Immature natural killer cell (primary cell): ENCODE data around the gene GPR173. TPM values are rescaled to one million over a fixed set of nuclear protein-coding genes. Genes with fewer than 3 reads are reported as not detected.

ENCODE experiments used
- DNase-seq, 3 donors: peaks; one replicate each; pipeline ENCODE4 v3.0.0; 2022; ENCODE audit warnings: mixed read lengths in 1 of 3
- H3K27ac Mint-ChIP-seq, 6 donors: one replicate each; pipeline ENCODE4 v1.8.0; 2020; ENCODE audit warnings: mixed read lengths in 6 of 6, mild to moderate bottlenecking in 5 of 6, inconsistent platforms in 4 of 6, moderate library complexity in 3 of 6
- H3K27me3 Mint-ChIP-seq, 3 donors: one replicate each; pipeline ENCODE4 v1.8.0; 2020 to 2021; ENCODE audit warnings: low read depth in 3 of 3, mild to moderate bottlenecking in 3 of 3, mixed read lengths in 3 of 3, moderate library complexity in 3 of 3, inconsistent platforms in 1 of 3
- H3K36me3 Mint-ChIP-seq, 3 donors: one replicate each; pipeline ENCODE4 v1.8.0; 2020; ENCODE audit warnings: mixed read lengths in 3 of 3, inconsistent platforms in 2 of 3, mild to moderate bottlenecking in 2 of 3
- H3K4me1 Mint-ChIP-seq, 2 donors: one replicate each; pipeline ENCODE4 v1.8.0; 2020; ENCODE audit warnings: inconsistent platforms in 2 of 2, mild to moderate bottlenecking in 2 of 2, mixed read lengths in 2 of 2, moderate library complexity in 1 of 2
- H3K4me3 Mint-ChIP-seq, 5 donors: one replicate each; pipeline ENCODE4 v1.8.0; 2020; ENCODE audit warnings: mild to moderate bottlenecking in 5 of 5, mixed read lengths in 5 of 5, inconsistent platforms in 3 of 5, moderate library complexity in 3 of 5
- H3K9me3 Mint-ChIP-seq, 6 donors: one replicate each; pipeline ENCODE4 v1.8.0; 2020; ENCODE audit warnings: mild to moderate bottlenecking in 6 of 6, mixed read lengths in 6 of 6, inconsistent platforms in 4 of 6, moderate library complexity in 3 of 6
- polyA plus RNA-seq, 3 donors: library from polyadenylated mRNA; unstranded; fragments of 300-500 nt; fragmentation: Illumina TruSeq; gene quantifications; one replicate each; pipeline ENCODE4 v1.2.3, GENCODE V29; 2021

Gene GPR173
- polyA plus RNA-seq, 3 donors from 2014 or later: not detected

DNA sequence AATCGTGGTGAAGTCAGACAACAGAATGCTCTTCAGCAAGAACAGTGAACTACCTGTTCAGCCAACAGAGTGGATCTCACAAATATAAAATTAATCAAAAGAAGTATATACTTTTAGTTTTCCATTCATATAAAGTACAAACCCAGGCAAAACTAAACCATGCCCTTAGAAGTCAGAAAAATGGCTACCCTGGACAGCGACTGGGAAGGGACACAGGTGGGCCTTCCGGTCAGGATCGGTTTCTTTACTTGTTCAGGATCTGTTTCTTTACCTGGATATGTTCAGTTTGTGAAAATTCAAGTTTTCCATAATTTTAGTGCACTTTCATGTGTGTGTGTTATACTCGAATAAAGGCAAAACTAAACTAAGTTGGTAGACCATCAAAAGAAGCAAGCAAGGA is 12.4 kb upstream of the GPR173 start:
- no peaks in the 10 kb centered on the region for H3K4me1 Mint-ChIP-seq
- no peaks in the 10 kb centered on the region for H3K36me3 Mint-ChIP-seq
- no peak for DNase-seq
- H3K27me3 Mint-ChIP-seq: peaks cover 4 to 15% (median 7%) of the 10 kb centered on the region in 3 donors
- no peak overlapping the region for H3K4me3 Mint-ChIP-seq
- no peak overlapping the region for H3K27ac Mint-ChIP-seq
- H3K9me3 Mint-ChIP-seq: peaks cover 0 to 1% (median 0%) of the 10 kb centered on the region in 6 donors

DNA sequence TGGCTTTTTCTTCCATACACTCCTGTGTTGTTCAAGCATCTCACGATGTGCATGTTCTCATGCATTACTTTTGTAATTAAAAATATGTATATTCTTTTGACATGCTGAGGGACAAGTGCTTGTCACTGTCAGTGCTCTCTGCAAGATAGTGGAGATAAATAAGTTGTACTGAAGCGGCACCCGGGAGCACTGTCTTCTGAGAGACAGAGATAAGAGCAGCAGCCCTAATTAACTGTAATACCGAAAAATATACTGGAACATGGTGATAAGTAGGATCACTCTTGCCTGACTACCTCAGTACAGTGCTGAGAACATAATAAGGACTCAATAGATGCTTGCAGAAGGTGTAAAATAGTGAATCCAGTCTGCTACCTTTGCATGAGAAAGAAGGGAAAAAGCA is 9.4 kb upstream of the GPR173 start:
- Mint-ChIP-seq H3K36me3 (no peaks in the 10 kb centered on the region), H3K27me3 (peaks cover 6 to 13% (median 7%) of the 10 kb centered on the region in 3 donors), H3K27ac (no peak overlapping the region), H3K4me3 (no peak overlapping the region), H3K9me3 (peaks cover 0 to 1% (median 0%) of the 10 kb centered on the region in 6 donors), H3K4me1 (no peaks in the 10 kb centered on the region)
- DNase-seq: no peak

DNA sequence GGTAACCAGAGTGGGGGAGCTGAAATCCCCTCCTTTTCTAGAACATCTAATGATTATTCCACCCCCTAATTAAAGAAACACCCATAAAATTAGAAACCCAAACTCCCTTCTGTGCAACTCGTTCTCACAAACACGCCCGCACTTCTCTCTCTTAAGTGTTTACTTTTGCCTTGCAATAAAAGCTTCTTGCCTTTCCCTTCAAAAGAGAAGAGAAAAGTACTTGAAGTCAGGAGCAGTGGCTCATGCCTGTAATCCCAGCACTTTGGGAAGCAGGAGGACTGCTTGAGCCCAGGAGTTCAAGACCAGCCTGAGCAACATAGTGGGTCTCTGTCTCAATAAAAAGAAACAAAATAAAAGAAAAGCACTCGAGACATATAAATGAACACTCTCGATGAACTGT is 3.6 kb upstream of the GPR173 start:
- Mint-ChIP-seq H3K4me1 (no peaks in the 10 kb centered on the region), H3K9me3 (no peaks in the 10 kb centered on the region), H3K27ac (no peak overlapping the region), H3K27me3 (peaks cover 3 to 7% (median 5%) of the 10 kb centered on the region in 3 donors), H3K36me3 (no peaks in the 10 kb centered on the region), H3K4me3 (no peak overlapping the region)
- DNase-seq: no peak

DNA sequence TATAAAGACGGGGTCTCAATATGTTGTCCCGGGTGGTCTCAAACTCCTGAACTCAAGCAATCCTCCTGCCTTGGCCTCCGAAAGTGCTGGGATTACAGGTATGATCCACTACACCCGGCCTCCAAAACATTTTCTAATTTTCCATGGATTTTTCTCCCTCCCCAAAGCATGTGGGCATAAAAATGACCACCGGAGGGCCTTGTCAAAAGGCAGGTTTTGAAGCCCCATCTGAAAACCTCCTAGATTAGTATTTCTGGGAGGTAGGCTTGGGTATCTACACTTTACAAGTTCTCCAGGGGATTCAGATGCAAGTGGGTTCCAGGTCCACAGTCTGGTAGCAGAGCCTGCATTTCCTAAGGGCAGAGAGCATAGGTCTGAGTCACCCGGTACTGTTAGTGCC is 1.4 kb upstream of the GPR173 start:
- Mint-ChIP-seq H3K4me1 (no peaks in the 10 kb centered on the region), H3K9me3 (no peaks in the 10 kb centered on the region), H3K4me3 (no peak overlapping the region), H3K27ac (no peak overlapping the region), H3K36me3 (no peaks in the 10 kb centered on the region), H3K27me3 (peaks cover 3 to 10% (median 4%) of the 10 kb centered on the region in 3 donors)
- DNase-seq: no peak

DNA sequence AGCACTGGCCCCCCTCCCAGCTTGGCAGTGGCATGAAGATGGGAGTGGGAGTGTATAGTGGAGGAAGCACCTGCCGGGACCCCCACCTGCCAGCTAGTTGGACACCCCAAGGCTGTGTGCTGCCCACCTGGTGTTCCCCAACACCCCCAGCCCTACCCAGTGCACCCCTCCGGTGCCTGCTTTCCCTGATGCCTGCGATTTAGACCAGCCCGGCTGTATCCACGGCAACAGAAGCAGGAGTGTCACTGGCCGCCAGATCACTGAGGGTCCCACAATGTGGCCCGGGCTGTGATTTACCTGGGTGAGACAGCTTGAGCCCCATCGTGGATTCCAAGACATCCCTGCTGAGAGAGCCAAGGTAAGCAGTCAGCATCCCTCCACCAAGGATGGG is 533 bp downstream of the GPR173 start:
- Mint-ChIP-seq H3K9me3 (no peaks in the 10 kb centered on the region), H3K27ac (no peak overlapping the region), H3K27me3 (peaks cover 3 to 6% (median 4%) of the 10 kb centered on the region in 3 donors), H3K4me3 (no peak overlapping the region), H3K36me3 (no peaks in the 10 kb centered on the region), H3K4me1 (no peaks in the 10 kb centered on the region)
- DNase-seq: no peak

DNA sequence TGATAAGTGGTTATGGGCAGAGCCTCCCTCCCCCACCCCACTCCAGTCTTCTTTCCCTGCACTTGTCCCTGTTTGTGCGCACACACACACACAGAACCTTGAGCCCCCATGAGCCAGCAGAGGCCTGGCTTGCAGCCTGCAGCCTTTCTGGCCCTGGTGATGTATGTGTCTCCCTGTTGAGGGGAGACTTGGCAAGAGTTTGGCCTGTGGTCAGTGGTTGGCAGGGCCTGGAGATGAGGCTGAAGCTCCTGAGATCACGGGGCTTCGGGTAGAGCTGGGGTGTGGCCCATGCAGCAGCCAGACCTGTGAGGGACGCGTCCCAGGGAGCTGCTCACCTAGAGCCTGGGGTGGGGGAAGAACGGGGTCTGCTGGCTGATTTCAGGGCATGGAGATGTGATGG is 2.3 kb downstream of the GPR173 start:
- no peak overlapping the region for H3K27ac Mint-ChIP-seq

DNA sequence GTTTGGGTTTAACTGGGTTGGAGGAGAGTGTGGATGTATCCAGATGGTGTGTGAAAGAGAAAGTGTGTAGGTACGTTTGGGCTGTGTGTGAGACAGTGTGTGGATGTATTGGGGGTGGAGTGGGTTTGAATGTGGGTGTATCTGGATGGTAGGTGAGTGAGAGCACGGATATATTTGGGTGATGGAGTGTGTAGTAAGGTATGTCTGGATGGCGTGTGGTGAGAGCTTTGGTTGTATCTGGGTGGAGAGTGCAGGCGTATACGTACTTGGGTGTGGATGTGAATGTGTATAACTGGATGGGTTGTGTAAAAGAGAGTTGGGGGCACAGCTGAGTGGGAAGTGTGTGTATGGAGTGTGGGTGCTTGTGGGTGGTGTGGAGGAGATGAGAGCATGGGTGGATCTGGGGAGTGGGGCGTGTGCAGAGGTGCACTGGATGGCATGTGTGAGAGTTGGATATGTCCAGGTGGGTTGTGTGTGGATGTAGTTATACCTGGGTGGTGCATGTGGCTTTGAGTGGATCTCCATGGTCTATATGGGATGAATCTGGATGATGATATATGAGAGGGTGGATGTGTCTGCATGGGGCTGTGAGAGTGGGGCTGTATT is 6.8 kb downstream of the GPR173 start:
- H3K4me1 Mint-ChIP-seq: peaks cover 5 to 7% of the 10 kb centered on the region in 2 donors
- H3K36me3 Mint-ChIP-seq: no peaks in the 10 kb centered on the region
- DNase-seq: no peak
- H3K27me3 Mint-ChIP-seq: peaks cover 0 to 5% (median 0%) of the 10 kb centered on the region in 3 donors
- H3K27ac Mint-ChIP-seq: no peak overlapping the region
- H3K4me3 Mint-ChIP-seq: no peak overlapping the region
- H3K9me3 Mint-ChIP-seq: no peaks in the 10 kb centered on the region

More for the DNA sequence above, 2.3 kb downstream of the GPR173 start:
- no peak for DNase-seq
- H3K27me3 Mint-ChIP-seq: peaks cover 2 to 6% (median 3%) of the 10 kb centered on the region in 3 donors
- no peaks in the 10 kb centered on the region for H3K4me1 Mint-ChIP-seq
- no peak overlapping the region for H3K4me3 Mint-ChIP-seq
- H3K36me3 Mint-ChIP-seq: no peaks in the 10 kb centered on the region
- no peaks in the 10 kb centered on the region for H3K9me3 Mint-ChIP-seq

DNA sequence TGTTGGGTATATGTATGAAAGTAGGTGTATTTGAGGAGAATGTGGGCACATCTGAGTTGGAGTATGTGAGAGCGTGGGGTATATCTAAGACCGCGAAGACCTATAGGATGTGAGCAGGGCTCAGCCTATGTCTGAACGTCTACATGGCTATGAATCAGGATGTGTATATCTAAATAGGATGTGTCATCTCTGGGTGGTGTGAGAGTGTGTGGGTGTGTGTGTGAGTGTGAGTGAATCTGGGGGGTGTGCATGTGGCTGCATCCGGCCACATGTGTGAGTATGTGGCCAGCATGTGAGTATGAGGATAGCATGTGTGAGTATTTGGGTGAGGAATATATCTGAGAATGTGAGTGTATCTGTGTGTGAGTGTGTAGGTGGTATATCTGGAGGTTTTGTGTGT is 7.7 kb downstream of the GPR173 start:
- peaks cover 0 to 5% (median 0%) of the 10 kb centered on the region in 3 donors for H3K27me3 Mint-ChIP-seq
- H3K9me3 Mint-ChIP-seq: no peaks in the 10 kb centered on the region
- peak in 1 of 3 donors; percentile 16 for DNase-seq
- no peak overlapping the region for H3K27ac Mint-ChIP-seq
- H3K36me3 Mint-ChIP-seq: no peaks in the 10 kb centered on the region
- H3K4me3 Mint-ChIP-seq: no peak overlapping the region
- peaks cover 5 to 7% of the 10 kb centered on the region in 2 donors for H3K4me1 Mint-ChIP-seq

DNA sequence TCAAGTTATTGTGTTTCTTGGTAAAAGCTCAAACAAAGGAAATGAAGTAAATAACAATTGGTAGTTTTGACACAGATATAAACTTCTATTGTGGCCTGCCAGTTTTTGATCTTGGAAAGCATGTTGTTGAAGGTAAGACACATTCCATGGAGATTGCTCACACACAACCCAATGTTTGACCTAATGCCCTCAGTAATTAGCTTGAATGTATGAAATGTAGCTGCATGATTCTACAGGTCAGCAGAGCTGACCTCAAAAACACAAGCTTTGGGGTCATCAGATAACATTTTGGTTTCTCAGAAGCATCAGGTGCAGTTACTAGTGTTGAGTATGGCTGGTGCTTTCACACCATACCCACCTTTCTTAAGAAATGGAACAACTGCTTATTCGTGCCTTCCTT is 16.5 kb downstream of the GPR173 start:
- H3K27ac Mint-ChIP-seq: no peak overlapping the region
- no peaks in the 10 kb centered on the region for H3K4me1 Mint-ChIP-seq
- H3K4me3 Mint-ChIP-seq: no peak overlapping the region
- no peaks in the 10 kb centered on the region for H3K9me3 Mint-ChIP-seq
- no peak for DNase-seq
- no peaks in the 10 kb centered on the region for H3K36me3 Mint-ChIP-seq
- peaks cover 0 to 11% (median 5%) of the 10 kb centered on the region in 3 donors for H3K27me3 Mint-ChIP-seq

DNA sequence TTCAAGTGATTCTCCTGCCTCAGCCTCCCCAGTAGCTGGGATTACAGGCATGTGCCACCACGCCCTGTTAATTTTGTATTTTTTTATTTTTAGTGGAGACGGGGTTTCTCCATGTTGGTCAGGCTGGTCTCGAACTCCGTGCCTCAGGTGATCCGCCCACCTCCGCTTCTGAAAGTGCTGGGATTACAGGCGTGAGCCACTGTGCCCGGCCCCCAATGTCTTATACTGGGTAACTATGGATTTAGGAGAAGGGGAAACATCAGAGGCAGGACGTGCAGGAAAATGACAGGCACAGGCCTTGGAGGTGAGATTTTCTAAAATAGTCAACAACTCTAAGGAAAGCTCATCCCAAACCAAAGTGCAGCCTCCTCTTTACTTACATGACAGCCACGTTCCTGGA is 22.5 kb downstream of the GPR173 start:
- Mint-ChIP-seq H3K4me3 (peak overlapping the region in 1 of 5 donors; percentile 14), H3K4me1 (peaks cover 10 to 14% of the 10 kb centered on the region in 2 donors), H3K36me3 (no peaks in the 10 kb centered on the region), H3K9me3 (no peaks in the 10 kb centered on the region), H3K27me3 (peaks cover 4 to 9% (median 4%) of the 10 kb centered on the region in 3 donors), H3K27ac (no peak overlapping the region)
- no peak for DNase-seq

DNA sequence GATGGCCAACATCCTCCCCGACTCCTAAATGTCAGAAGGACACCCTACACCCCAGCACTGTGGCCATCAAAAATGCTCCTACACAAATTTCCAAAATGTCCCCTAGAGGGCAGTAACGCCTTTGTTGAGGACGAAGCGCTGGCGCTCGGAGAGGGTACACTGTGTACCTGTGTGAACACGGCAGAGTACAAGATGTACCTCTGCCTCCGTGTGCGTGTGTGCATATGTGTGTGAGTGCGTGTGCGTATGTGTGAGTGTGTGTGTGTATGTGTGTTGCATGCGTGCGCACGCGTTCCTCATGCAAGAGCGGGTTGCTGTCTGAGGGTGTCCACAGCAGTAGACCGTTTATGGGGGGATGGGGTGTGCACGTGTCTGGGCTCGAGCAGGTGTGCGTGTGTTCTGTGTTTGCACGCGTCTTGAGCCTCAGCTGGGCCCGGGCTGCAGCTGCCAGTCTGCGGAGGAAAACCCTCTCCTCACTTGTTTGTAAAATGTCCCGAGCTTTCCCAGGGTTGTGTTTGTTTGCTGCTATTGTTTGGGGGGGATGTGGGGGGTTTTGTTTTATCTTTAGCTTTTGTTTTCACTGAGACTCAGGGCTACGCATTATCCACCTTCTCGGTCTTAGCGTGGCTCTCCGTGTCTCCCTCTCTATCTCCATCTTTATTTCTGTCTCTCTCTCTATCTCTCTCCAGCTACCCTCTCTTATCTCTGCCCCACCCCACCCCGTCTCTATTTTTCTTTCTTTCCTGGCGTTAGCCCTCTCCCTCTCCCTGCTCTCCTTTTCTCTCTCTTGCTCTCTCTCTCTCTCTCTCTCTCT is 23.2 kb downstream of the GPR173 start:
- Mint-ChIP-seq H3K27me3 (peaks cover 4 to 9% (median 4%) of the 10 kb centered on the region in 3 donors), H3K36me3 (no peaks in the 10 kb centered on the region), H3K27ac (peak overlapping the region in 5 of 6 donors; percentile 10 to 83 (median 61)), H3K9me3 (no peaks in the 10 kb centered on the region), H3K4me1 (peaks cover 10 to 14% of the 10 kb centered on the region in 2 donors), H3K4me3 (peak overlapping the region; percentile 84 to 93 (median 86))
- DNase-seq: peak; percentile 67 to 76 (median 72)

DNA sequence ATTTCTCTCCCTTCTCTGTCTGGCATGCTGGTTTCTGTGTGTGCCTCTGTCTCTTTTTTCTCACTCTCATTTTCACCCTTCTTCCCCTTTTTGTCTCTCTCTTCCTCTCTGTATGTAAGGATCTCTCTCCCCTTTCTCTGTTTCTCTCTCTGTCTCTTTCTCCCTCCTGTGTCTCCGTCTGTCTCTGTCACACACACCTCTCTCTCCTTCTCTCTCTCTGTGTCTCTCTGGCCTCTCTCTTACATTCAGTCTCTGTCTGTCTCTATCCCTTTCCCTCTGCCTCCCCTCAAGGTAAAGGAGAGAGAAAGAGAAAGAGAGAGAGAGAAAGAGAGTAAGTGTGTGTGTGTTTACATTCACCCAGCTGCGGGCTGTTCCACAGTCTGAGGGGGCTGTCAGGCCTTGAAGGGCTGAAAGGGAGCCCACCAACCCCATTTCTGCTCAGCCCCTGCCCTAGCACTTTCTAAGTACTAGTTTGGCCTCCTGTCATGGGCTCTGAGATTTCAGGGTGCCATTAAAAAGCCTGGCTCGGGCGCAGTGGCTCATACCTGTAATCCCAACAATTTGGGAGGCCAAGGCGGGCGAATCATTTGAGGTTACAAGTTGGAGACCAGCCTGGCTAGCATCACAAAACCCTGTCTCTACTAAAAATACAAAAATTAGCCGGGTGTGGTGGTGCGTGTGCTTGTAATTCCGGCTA is 24.0 kb downstream of the GPR173 start:
- H3K9me3 Mint-ChIP-seq: no peaks in the 10 kb centered on the region
- H3K36me3 Mint-ChIP-seq: no peaks in the 10 kb centered on the region
- H3K27me3 Mint-ChIP-seq: peaks cover 2 to 9% (median 4%) of the 10 kb centered on the region in 3 donors
- no peak for DNase-seq
- H3K4me1 Mint-ChIP-seq: peaks cover 10 to 14% of the 10 kb centered on the region in 2 donors
- H3K27ac Mint-ChIP-seq: peak overlapping the region in 4 of 6 donors; percentile 10 to 83 (median 67)
- peak overlapping the region; percentile 84 to 93 (median 86) for H3K4me3 Mint-ChIP-seq

DNA sequence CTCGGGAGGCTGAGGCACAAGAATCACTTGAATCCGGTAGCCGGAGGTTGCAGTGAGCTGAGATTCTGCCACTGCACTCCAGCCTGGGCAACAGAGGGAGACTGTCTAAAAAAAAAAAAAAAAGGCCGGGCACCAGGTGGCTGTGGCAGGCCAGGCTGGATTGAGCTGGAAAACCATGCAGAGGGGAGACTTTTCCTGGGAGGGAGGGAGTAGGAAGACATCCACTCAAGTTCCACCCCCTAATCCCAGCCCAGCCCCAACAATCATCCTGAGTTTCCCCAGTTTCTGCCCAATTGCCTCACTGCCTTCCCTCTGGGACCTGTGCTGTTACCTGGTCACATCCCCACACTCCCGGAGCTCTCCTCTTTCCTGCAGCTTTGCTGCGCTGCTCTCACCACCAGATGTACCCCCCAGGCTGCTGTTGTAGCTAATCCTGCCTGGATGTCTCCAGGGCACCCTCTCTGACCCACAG is 24.6 kb downstream of the GPR173 start:
- DNase-seq: no peak
- Mint-ChIP-seq H3K4me3 (peak overlapping the region in 2 of 5 donors; percentile 9 to 48), H3K9me3 (no peaks in the 10 kb centered on the region), H3K36me3 (no peaks in the 10 kb centered on the region), H3K27me3 (peaks cover 2 to 9% (median 4%) of the 10 kb centered on the region in 3 donors), H3K27ac (peak overlapping the region in 2 of 6 donors; percentile 51 to 61), H3K4me1 (peaks cover 10 to 14% of the 10 kb centered on the region in 2 donors)

DNA sequence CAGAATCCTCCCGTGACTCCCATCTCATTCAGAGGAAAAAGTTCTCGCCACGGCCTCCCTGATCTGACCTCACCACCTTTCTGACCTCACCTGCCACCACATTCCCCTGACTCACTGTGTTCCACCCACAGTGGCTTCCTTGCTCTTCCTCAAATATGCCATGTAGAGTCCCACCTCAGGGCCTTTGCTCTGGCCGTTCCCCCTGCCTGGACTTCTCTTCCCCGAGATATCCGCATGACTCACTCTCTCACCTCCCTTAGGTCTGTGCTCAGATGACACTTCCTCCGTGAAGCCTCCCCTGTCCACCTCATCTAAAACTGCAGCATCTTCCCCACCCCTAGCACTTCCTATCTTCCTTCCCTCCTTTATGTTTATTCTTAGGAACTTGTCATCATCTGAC is 26.4 kb downstream of the GPR173 start:
- peak overlapping the region in 2 of 6 donors; percentile 1 to 16 for H3K27ac Mint-ChIP-seq
- H3K36me3 Mint-ChIP-seq: no peaks in the 10 kb centered on the region
- no peak overlapping the region for H3K4me3 Mint-ChIP-seq
- H3K4me1 Mint-ChIP-seq: peaks cover 10 to 14% of the 10 kb centered on the region in 2 donors
- peak in 1 of 3 donors; percentile 5 for DNase-seq
- H3K9me3 Mint-ChIP-seq: no peaks in the 10 kb centered on the region
- peaks cover 2 to 9% (median 4%) of the 10 kb centered on the region in 3 donors for H3K27me3 Mint-ChIP-seq
